ENCODE results near the gene LILRA6. TPM values are rescaled to one million over a fixed set of nuclear protein-coding genes. Genes with fewer than 3 reads are reported as not detected.

Gene LILRA6
- total and polyA plus RNA-seq, 2 of the 8 experiments (the other 6 are each of a cell fraction or from before 2014, with no cell fraction given): not detected

DNA sequence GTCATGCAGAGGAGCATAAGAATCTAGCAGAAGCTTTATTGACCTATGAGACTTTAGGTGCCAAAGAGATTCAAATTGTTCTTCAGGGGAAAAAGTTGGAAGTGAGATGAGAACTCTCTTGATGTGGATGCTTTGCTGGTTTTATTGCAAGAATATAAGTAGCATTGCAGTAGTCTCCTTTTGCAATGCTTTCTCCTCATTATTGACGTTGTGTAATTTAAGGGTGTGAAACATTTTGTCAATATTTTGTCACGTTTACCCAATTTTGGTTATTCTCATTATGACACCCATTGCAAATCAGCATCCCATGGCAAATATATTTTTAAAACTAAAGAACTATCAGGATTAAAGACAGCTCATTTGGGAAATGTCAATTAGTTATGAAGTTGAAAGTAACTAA is 26.3 kb upstream of the LILRA6 start:
- Histone ChIP-seq H3K9me3 (ENCODE audit: insufficient read depth in 2 of 2, low read depth in 1 of 2, low read length in 1 of 2) (no peaks in the 10 kb centered on the region), H4K5ac (ENCODE audit: insufficient read length, low read depth, low read length) (no peak overlapping the region), H2BK12ac (ENCODE audit: low read depth, low read length) (no peak overlapping the region), H3K4ac (replicated peaks; ENCODE audit: insufficient read length, low read depth, low read length) (no peak overlapping the region), H3K27me3 (replicated peaks in 1 of 4; ENCODE audit: control insufficient read depth in 3 of 4, extremely low read depth in 1 of 4, insufficient read depth in 3 of 4, low read length in 3 of 4) (no peaks in the 10 kb centered on the region), H3K14ac (ENCODE audit: insufficient read length) (no peak overlapping the region), H3K4me1 (replicated peaks in 1 of 4; ENCODE audit: control insufficient read depth in 3 of 4, insufficient read depth in 4 of 4, low read length in 3 of 4) (peaks cover 0 to 2% (median 0%) of the 10 kb centered on the region in 4 experiments; a peak in 2 of 7 replicates), H3K23me2 (ENCODE audit: low read depth, low read length) (no peaks in the 10 kb centered on the region; the same call in 1 of the 2 replicates), H3K79me1 (ENCODE audit: low read depth, low read length) (no peaks in the 10 kb centered on the region), H3K4me2 (ENCODE audit: insufficient read depth in 1 of 2, low read depth in 2 of 2, low read length in 2 of 2) (no peak overlapping the region), H3K79me2 (ENCODE audit: control insufficient read depth in 1 of 2, insufficient read depth in 2 of 2, low read length in 2 of 2) (no peaks in the 10 kb centered on the region), H2AK5ac (ENCODE audit: low read depth, low read length) (no peak overlapping the region), H2BK20ac (ENCODE audit: low read length) (no peak overlapping the region), H2BK120ac (replicated peaks; ENCODE audit: low read depth, low read length) (no peak overlapping the region), H2BK5ac (ENCODE audit: low read depth, low read length) (no peak overlapping the region), H4K8ac (ENCODE audit: extremely low read depth, insufficient read depth, low read length) (no peak overlapping the region), H2AFZ (ENCODE audit: low read length) (no peak overlapping the region), H2BK15ac (ENCODE audit: low read length) (no peak overlapping the region), H3K23ac (ENCODE audit: insufficient read length) (no peak overlapping the region), H3K27ac (ENCODE audit: low read depth, low read length) (no peak overlapping the region), H3K4me3 (ENCODE audit: extremely low read depth in 1 of 4, insufficient read depth in 2 of 4, low read depth in 3 of 4, low read length in 4 of 4) (no peak overlapping the region), H3K9ac (replicated peaks in 1 of 4; ENCODE audit: extremely low read depth in 1 of 4, low read depth in 3 of 4, low read length in 3 of 4) (no peak overlapping the region), H3K36me3 (ENCODE audit: control insufficient read depth in 2 of 4, insufficient read depth in 4 of 4, low read length in 3 of 4) (no peaks in the 10 kb centered on the region), H4K20me1 (replicated peaks in 1 of 2; ENCODE audit: control insufficient read depth in 1 of 2, insufficient read depth in 2 of 2, low read length in 2 of 2) (no peaks in the 10 kb centered on the region), H4K91ac (replicated peaks; ENCODE audit: insufficient read length, low read length) (no peak overlapping the region), H3K56ac (replicated peaks; ENCODE audit: insufficient read length, low read depth, low read length) (no peak overlapping the region), H3K18ac (ENCODE audit: extremely low read depth, low read length) (no peak overlapping the region)
- WGBS, 2 experiments (ENCODE audit: extremely low coverage in 1 of 2, insufficient coverage in 1 of 2, insufficient read length in 1 of 2, insufficient replicate concordance in 2 of 2, low coverage in 1 of 2, low lambda C conversion rate in 2 of 2, missing lambda C conversion rate in 1 of 2): 71% methylated on average over 2 of the region's 2 CpGs; no CpG with 5 or more reads in 1 of the 2 experiments
- TF ChIP-seq EGR1 (IDR thresholded peaks at IDR 0.05; ENCODE audit: borderline replicate concordance, low read depth, low read length) (no peak), SIN3A (conservative IDR thresholded peaks at IDR 0.05 in 1 of 2, IDR thresholded peaks at IDR 0.05 in 1 of 2; ENCODE audit: low read depth in 1 of 2, low read length in 2 of 2) (no peak), RBBP5 (IDR thresholded peaks at IDR 0.05; ENCODE audit: borderline replicate concordance, low read depth, low read length) (no peak), NRF1 (IDR thresholded peaks at IDR 0.05; ENCODE audit: low read depth, low read length) (no peak)
- TF ChIP-seq, protein P1, sequence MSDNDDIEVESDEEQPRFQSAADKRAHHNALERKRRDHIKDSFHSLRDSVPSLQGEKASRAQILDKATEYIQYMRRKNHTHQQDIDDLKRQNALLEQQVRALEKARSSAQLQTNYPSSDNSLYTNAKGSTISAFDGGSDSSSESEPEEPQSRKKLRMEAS (IDR thresholded peaks at IDR 0.05): no peak
- CTCF ChIA-PET (ENCODE audit: partially characterized antibody): interaction anchor here (0.6 to 5.9 kb wide), 5 partner anchors 12 to 121 kb away, joined by 3 to 41 read pairs (median 5); partner anchors contain the start of gene LILRB5
- FAIRE-seq (no peak), DNase-seq (ENCODE audit: low read depth in 1 of 2, low spot score in 2 of 2) (no peak)
- POLR2A ChIA-PET (ENCODE audit: partially characterized antibody): interaction anchor here (0.7 to 1.0 kb wide), 2 partner anchors 62 to 71 kb away, joined by 3 read pairs; no protein-coding TSS in a partner anchor
